HepG2 (cell line): Measurements from ENCODE around the gene MCF2L. TPM values are rescaled to one million over a fixed set of nuclear protein-coding genes. Genes with fewer than 3 reads are reported as not detected.

Source experiments
- ATAC-seq: fragments of 200-7000 bp; cut with Tn5 transposase; 3 replicates; pipeline ENCODE4 v1.9.1; 2020; ENCODE audit warnings: mild to moderate bottlenecking, moderate library complexity
- BruUV-seq: library from RNA; stranded (reverse); fragments of 400-500 nt; replicated peaks from 2 replicates; lab custom pipeline; 2021; lab: Mats Ljungman, UMichigan
- CTCF ChIA-PET: fragments of 300-600 bp; formaldehyde crosslinking; extraction: SDS; loops from one replicate; lab custom pipeline; 2021; ENCODE audit warnings: low total read pairs, inconsistent platforms, low intra/inter-chr PET ratio; lab: Yijun Ruan, JAX
- POLR2A ChIA-PET: fragments of 350-600 bp; sonication (Branson Sonifier 250); formaldehyde crosslinking; loops from one replicate; lab custom pipeline; 2020; ENCODE audit warnings: antibody characterized with exemption, inconsistent platforms; lab: Yijun Ruan, JAX
- DNase-seq: peaks from one replicate; pipeline ENCODE4 v3.0.0-alpha.2; 2015; ENCODE audit warnings: low spot score
- FAIRE-seq: peaks from 3 replicates; lab custom pipeline; 2011; peaks lifted over from hg19 to GRCh38; lab: Jason Lieb, UNC
- H2AFZ ChIP-seq: one replicate; pipeline ENCODE4 v1.6.1; 2011; ENCODE audit warnings: low read length, inconsistent platforms
- H3K27ac ChIP-seq: fragments of 300-600 bp; 3 replicates; pipeline ENCODE4 v1.8.0; 2011; ENCODE audit warnings: mixed run types, mild to moderate bottlenecking, mixed read lengths, low read length, inconsistent platforms; ENCODE audit not compliant: insufficient read depth; ENCODE audit errors: extremely low read length
- H3K27me3 ChIP-seq, 2 experiments: fragments of 200-600 bp in 1 of 2; 2 replicates in 1 of 2; 3 replicates in 1 of 2; pipeline versions ENCODE4 v1.6.0 to v1.8.0; 2011; ENCODE audit warnings: low read length in 2 of 2, mild to moderate bottlenecking in 2 of 2, moderate library complexity in 2 of 2, inconsistent platforms in 1 of 2; ENCODE audit not compliant: insufficient read depth in 2 of 2, control insufficient read depth in 1 of 2
- H3K36me3 ChIP-seq, 2 experiments: fragments of 200-600 bp in 1 of 2; replicated peaks in 1 of 2; 2 replicates in 1 of 2; 3 replicates in 1 of 2; pipeline versions ENCODE4 v1.5.1 to v1.8.0; 2011; ENCODE audit warnings: low read length in 2 of 2, inconsistent platforms in 1 of 2; ENCODE audit not compliant: insufficient read depth in 2 of 2, control insufficient read depth in 1 of 2
- H3K4me1 ChIP-seq: 2 replicates; pipeline ENCODE4 v1.5.1; 2012; ENCODE audit warnings: low read length, inconsistent platforms; ENCODE audit not compliant: insufficient read depth
- H3K4me2 ChIP-seq: 2 replicates; pipeline ENCODE4 v1.6.0; 2011; ENCODE audit warnings: low read depth, low read length, inconsistent platforms
- H3K4me3 ChIP-seq, 3 experiments: fragments of 200-600 bp in 1 of 3; sonication (generic), shearing (Covaris generic) in 1 of 3; replicated peaks in 1 of 3; 2 replicates each; pipeline ENCODE4 v1.5.1; 2011 to 2016; ENCODE audit warnings: low read length in 3 of 3, inconsistent platforms in 2 of 3, low read depth in 2 of 3, mild to moderate bottlenecking in 2 of 3, control low read depth in 1 of 3, mixed read lengths in 1 of 3; ENCODE audit not compliant: insufficient read depth in 1 of 3
- H3K79me2 ChIP-seq: one replicate; pipeline ENCODE4 v1.6.1; 2011; ENCODE audit warnings: low read length, inconsistent platforms; ENCODE audit not compliant: insufficient read depth
- H3K9ac ChIP-seq: 2 replicates; pipeline ENCODE4 v1.6.0; 2011; ENCODE audit warnings: mild to moderate bottlenecking, low read depth, low read length, inconsistent platforms; ENCODE audit not compliant: insufficient read depth
- H3K9me3 ChIP-seq: 2 replicates; pipeline ENCODE4 v1.5.1; 2012; ENCODE audit warnings: mild to moderate bottlenecking, low read length
- H4K20me1 ChIP-seq: 2 replicates; pipeline ENCODE4 v1.6.0; 2011; ENCODE audit warnings: inconsistent platforms, mild to moderate bottlenecking, low read length, moderate library complexity; ENCODE audit not compliant: insufficient read depth
- HMGXB4 ChIP-seq, 2 experiments: sonication (generic) in 1 of 2; formaldehyde crosslinking in 1 of 2; IDR thresholded peaks; 2 replicates each; pipeline versions ENCODE4 v1.4.0 to v1.6.1; 2018 to 2020; ENCODE audit warnings: missing genetic modification reagents in 2 of 2, borderline replicate concordance in 1 of 2, low read depth in 1 of 2, mild to moderate bottlenecking in 1 of 2, missing biosample characterization in 1 of 2
- PBX2 ChIP-seq: IDR thresholded peaks from 2 replicates; pipeline ENCODE4 v1.6.1; 2016; ENCODE audit warnings: control low read depth
- RARA ChIP-seq: IDR thresholded peaks from 2 replicates; pipeline ENCODE4 v1.6.1; 2016; ENCODE audit warnings: missing genetic modification reagents, missing compliant biosample characterization
- ZNF577 ChIP-seq: sonication (generic); formaldehyde crosslinking; IDR thresholded peaks from 2 replicates; pipeline ENCODE4 v1.4.0; 2020; ENCODE audit warnings: mild to moderate bottlenecking, low read depth, missing genetic modification reagents, borderline replicate concordance
- ZNF691 ChIP-seq: sonication (generic); formaldehyde crosslinking; IDR thresholded peaks from 2 replicates; pipeline ENCODE4 v1.4.0; 2020; ENCODE audit warnings: missing genetic modification reagents, low read depth, mild to moderate bottlenecking, borderline replicate concordance
- ZNF841 ChIP-seq: sonication (generic); formaldehyde crosslinking; IDR thresholded peaks from 2 replicates; pipeline ENCODE4 v1.8.1; 2023; ENCODE audit warnings: missing genetic modification reagents, borderline replicate concordance
- WGBS: methylation state at CpG from one replicate; pipeline ENCODE4 v1.1.6; 2017; ENCODE audit warnings: low lambda C conversion rate; 5-methylcytosine and 5-hydroxymethylcytosine counted together
- in situ Hi-C: cut with HindIII; loops from 2 replicates; pipeline ENCODE4 v1.10.0; 2017; ENCODE audit warnings: low pct_unique_long_range_greater_than_20kb; ENCODE audit not compliant: extremely low pct_ligation_motif_present
- intact Hi-C: fragments of 100-400 bp; cut with micrococcal nuclease; formaldehyde crosslinking; loops from one replicate; pipeline ENCODE4 v1.10.0; 2022; ENCODE audit not compliant: unreplicated experiment
- polyA plus RNA-seq, 8 experiments: library from polyadenylated mRNA; depleted of rRNA in 3 of 8; stranded (reverse) in 7 of 8; unstranded in 1 of 8; fragments of >200 nt; fragmentation: Illumina TruSeq in 4 of 8; extraction: Trizol in 4 of 8; gene quantifications; 2 replicates each; pipeline versions ENCODE4 v1.2.1 to v1.2.3, GENCODE V29; 2011 to 2016; ENCODE audit warnings: low read depth in 4 of 8, missing spikeins in 1 of 8, mixed read lengths in 1 of 8; ENCODE audit not compliant: insufficient read depth in 1 of 8
- total RNA-seq, 5 experiments: library from RNA; depleted of rRNA; stranded (reverse); fragments of >200 nt; fragmentation: Illumina TruSeq; extraction: Trizol; gene quantifications; 2 replicates each; pipeline ENCODE4 v1.2.3, GENCODE V29; 2016; ENCODE audit warnings: low read depth in 1 of 5

Gene MCF2L
- total and polyA plus RNA-seq, 2 of the 13 experiments (the other 11 are each of a cell fraction or from before 2014, with no cell fraction given): 19.4 to 28.4 TPM

GRCh38 chr13:113062691-113063090 lies 93.7 kb downstream of the MCF2L start:
- in situ Hi-C loops: no loop called here
- ChIA-PET CTCF (no interaction called here), POLR2A (no interaction called here)
- no peak for ATAC-seq
- H3K27ac ChIP-seq: no peak overlapping the region
- H3K79me2 ChIP-seq: no peaks in the 10 kb centered on the region
- no peaks in the 10 kb centered on the region for H4K20me1 ChIP-seq
- no peak overlapping the region for H3K4me2 ChIP-seq
- H3K27me3 ChIP-seq: no peaks in the 10 kb centered on the region
- no peak overlapping the region for H3K4me3 ChIP-seq
- no peak overlapping the region for H2AFZ ChIP-seq
- no peak for FAIRE-seq
- WGBS: 95% methylated on average over 12 of the region's 14 CpGs
- TF ChIP-seq ZNF577 (CRISPR knock-in tag) (no peak), RARA (CRISPR knock-in tag) (no peak), HMGXB4 (CRISPR knock-in tag; IDR thresholded peaks at IDR 0.05; ENCODE audit: borderline replicate concordance in 1 of 2, low read depth in 1 of 2) (no peak), ZNF841 (CRISPR knock-in tag) (no peak), ZNF691 (CRISPR knock-in tag) (no peak), PBX2 (CRISPR knock-in tag) (no peak)
- TF ChIP-seq, all 625 proteins: peak for 0
- intact Hi-C loops: no loop called here
- no peaks in the 10 kb centered on the region for H3K4me1 ChIP-seq
- H3K36me3 ChIP-seq: peaks cover 15 to 24% of the 10 kb centered on the region in 2 experiments; a peak in 3 of 5 replicates
- H3K9me3 ChIP-seq: no peaks in the 10 kb centered on the region
- BruUV-seq: no TSS peak
- no peak overlapping the region for H3K9ac ChIP-seq
- DNase-seq: no peak
